GM19452 (cell line): Measurements from ENCODE around the gene GRIK4.
"Not testable (repeated sequence)": the region's sequence is repeated elsewhere in the genome, so short reads cannot be mapped to it uniquely, and the experiment has no call there.

Experiments
- ATAC-seq: cut with Tn5 transposase; IDR thresholded peaks from one replicate; pipeline ENCODE4 v1.9.1; 2021; ENCODE audit not compliant: unreplicated experiment

GRIK4 gene

GRCh38 chr11:120773501-120774031 lies 262.0 kb downstream of the GRIK4 start:
- ATAC-seq: peak; percentile 79

- ATAC-seq: no peak
Observed at GRCh38 chr11:120774591-120775386, 263.2 kb downstream of the GRIK4 start.

GRCh38 chr11:120775986-120776951 lies 264.7 kb downstream of the GRIK4 start:
- ATAC-seq: no peak

- ATAC-seq: no peak
Observed at GRCh38 chr11:120778685-120779490, 267.3 kb downstream of the GRIK4 start.

GRCh38 chr11:120780239-120780638 lies 268.7 kb downstream of the GRIK4 start:
- ATAC-seq: no peak

GRCh38 chr11:120781486-120782120 lies 270.1 kb downstream of the GRIK4 start:
- no peak for ATAC-seq

- no peak for ATAC-seq
Observed at GRCh38 chr11:120784566-120785251, 273.2 kb downstream of the GRIK4 start.

- no peak for ATAC-seq
Observed at GRCh38 chr11:120785576-120785975, 274.0 kb downstream of the GRIK4 start.

GRCh38 chr11:120786206-120786735 lies 274.7 kb downstream of the GRIK4 start:
- no peak for ATAC-seq

GRCh38 chr11:120787224-120787623 lies 275.7 kb downstream of the GRIK4 start:
- not testable (repeated sequence) for ATAC-seq

GRCh38 chr11:120789391-120789790 lies 277.8 kb downstream of the GRIK4 start:
- no peak for ATAC-seq

GRCh38 chr11:120792306-120792705 lies 280.8 kb downstream of the GRIK4 start:
- ATAC-seq: no peak

GRCh38 chr11:120793150-120793549 lies 281.6 kb downstream of the GRIK4 start:
- ATAC-seq: no peak

GRCh38 chr11:120793806-120794479 lies 282.4 kb downstream of the GRIK4 start:
- ATAC-seq: no peak

- ATAC-seq: no peak
Observed at GRCh38 chr11:120794748-120795147, 283.2 kb downstream of the GRIK4 start.

- ATAC-seq: no peak
Observed at GRCh38 chr11:120795185-120795584, 283.6 kb downstream of the GRIK4 start.

GRCh38 chr11:120797143-120797542 lies 285.6 kb downstream of the GRIK4 start:
- no peak for ATAC-seq

GRCh38 chr11:120798854-120799253 lies 287.3 kb downstream of the GRIK4 start:
- ATAC-seq: no peak

- ATAC-seq: no peak
Observed at GRCh38 chr11:120800206-120800605, 288.7 kb downstream of the GRIK4 start.
